NCI-H146 (cell line): ENCODE results near the gene RPS6KL1.
A peak's percentile ranks its signal among the peaks of the same experiment; 100 is the strongest.

ENCODE experiments used
- DNase-seq: peaks from one replicate; lab custom pipeline; 2025; lab: John Stamatoyannopoulos, UW

Gene RPS6KL1

GRCh38 chr14:74912111-74912510, 10.9 kb downstream of the RPS6KL1 start:
- no peak for DNase-seq

GRCh38 chr14:74911704-74912103, 11.4 kb downstream of the RPS6KL1 start:
- no peak for DNase-seq

- no peak for DNase-seq
These were observed 11.8 kb downstream of the RPS6KL1 start for GRCh38 chr14:74911221-74911620.

GRCh38 chr14:74910556-74910955, 12.5 kb downstream of the RPS6KL1 start:
- DNase-seq: no peak

- no peak for DNase-seq
These were observed 13.1 kb downstream of the RPS6KL1 start for GRCh38 chr14:74909911-74910310.

GRCh38 chr14:74909501-74909900, 13.6 kb downstream of the RPS6KL1 start:
- no peak for DNase-seq

- no peak for DNase-seq
These were observed 14.2 kb downstream of the RPS6KL1 start for GRCh38 chr14:74908861-74909341.

- no peak for DNase-seq
These were observed 15.3 kb downstream of the RPS6KL1 start for GRCh38 chr14:74907744-74908143.

GRCh38 chr14:74906925-74907521, 16.0 kb downstream of the RPS6KL1 start:
- DNase-seq: no peak

- DNase-seq: peak; percentile 4
These were observed 17.4 kb downstream of the RPS6KL1 start for GRCh38 chr14:74905595-74906142.

- DNase-seq: no peak
These were observed 18.2 kb downstream of the RPS6KL1 start for GRCh38 chr14:74904635-74905503.

GRCh38 chr14:74902941-74903705, 19.9 kb downstream of the RPS6KL1 start:
- DNase-seq: no peak

GRCh38 chr14:74898694-74899093, 24.4 kb downstream of the RPS6KL1 start:
- no peak for DNase-seq

GRCh38 chr14:74898083-74898482, 25.0 kb downstream of the RPS6KL1 start:
- DNase-seq: no peak

GRCh38 chr14:74897642-74898041, 25.4 kb downstream of the RPS6KL1 start:
- DNase-seq: no peak

- no peak for DNase-seq
These were observed 26.7 kb downstream of the RPS6KL1 start for GRCh38 chr14:74896400-74896799.

GRCh38 chr14:74893614-74894091, 29.4 kb downstream of the RPS6KL1 start:
- DNase-seq: no peak

GRCh38 chr14:74892745-74893144, 30.3 kb downstream of the RPS6KL1 start:
- no peak for DNase-seq

GRCh38 chr14:74891870-74892269, 31.2 kb downstream of the RPS6KL1 start:
- no peak for DNase-seq

GRCh38 chr14:74890262-74890661, 32.8 kb downstream of the RPS6KL1 start:
- DNase-seq: no peak

GRCh38 chr14:74888164-74889158, 34.6 kb downstream of the RPS6KL1 start:
- DNase-seq: no peak
